Pancreas (tissue), 10 donors: Measurements from ENCODE around the gene UFD1. TPM values are rescaled to one million over a fixed set of nuclear protein-coding genes. Genes with fewer than 3 reads are reported as not detected.

ENCODE experiments used
- ATAC-seq, 4 donors: fragments of 200-7000 bp; cut with Tn5 transposase; one replicate each; pipeline versions ENCODE4 v1.8.0 to v1.9.1; 2020; ENCODE audit warnings: mild to moderate bottlenecking in 4 of 4, moderate library complexity in 4 of 4
- DNase-seq, 6 donors: peaks; one replicate each; pipeline ENCODE4 v3.0.0-alpha.2; 2020
- FAIRE-seq: peaks from 2 replicates; lab custom pipeline; 2012; peaks lifted over from hg19 to GRCh38; lab: Jason Lieb, UNC
- H3K27ac ChIP-seq, 4 donors: fragments of 200-600 bp; sonication (generic); 1 replicate in 3 of 4; 2 replicates in 1 of 4; pipeline versions ENCODE4 v1.5.0 to v1.8.0; 2020
- H3K27me3 ChIP-seq, 4 donors: fragments of 200-600 bp; one replicate each; pipeline ENCODE4 v1.8.0; 2021
- H3K36me3 ChIP-seq, 3 donors: fragments of 200-600 bp; sonication (generic) in 1 of 3; one replicate each; pipeline versions ENCODE4 v1.5.0 to v1.8.0; 2020 to 2021
- H3K4me1 ChIP-seq, 3 donors: fragments of 200-600 bp; one replicate each; pipeline ENCODE4 v1.8.0; 2021
- H3K4me3 ChIP-seq, 4 donors: fragments of 200-600 bp; sonication (generic) in 2 of 4; one replicate each; pipeline versions ENCODE4 v1.5.0 to v1.8.0; 2020 to 2021
- H3K9me3 ChIP-seq, 4 donors: fragments of 200-600 bp; one replicate each; pipeline ENCODE4 v1.8.0; 2021
- WGBS, 2 donors: extraction: QIAGEN DNeasy Blood & Tissue Kit; methylation state at CpG; one replicate each; pipeline ENCODE4 v1.1.7; 2013; 5-methylcytosine and 5-hydroxymethylcytosine counted together
- intact Hi-C, 3 donors: fragments of 100-400 bp; cut with DNase I; formaldehyde crosslinking; loops; one replicate each; pipeline versions ENCODE4 v1.11.1 to v1.14.2; 2022
- polyA plus RNA-seq, 2 donors: library from polyadenylated mRNA; stranded (reverse); fragments of 200-250 nt; gene quantifications; one replicate each; pipeline ENCODE4 v1.2.3, GENCODE V29; 2013
- total RNA-seq, 6 donors: library from RNA; stranded (reverse); fragmentation: NEBNext Ultra II Directional in 4 of 6; extraction: Animal tissue kit (Norgen Biotek cat#: 25700) in 4 of 6; gene quantifications; one replicate each; pipeline versions ENCODE4 v1.2.1 to v1.2.4, GENCODE V29; 2021 to 2023
- TF ChIP-seq, protein P1 (sequence below), 4 donors: fragments of 200-600 bp; sonication (generic) in 3 of 4; IDR thresholded peaks; one replicate each; pipeline versions ENCODE4 v1.5.0 to v1.8.0; 2021; ENCODE audit warnings: antibody characterized with exemption in 4 of 4
- donor health status: healthy with polysubstance abuse.
- donor health status: DM: no; HTN: no; CAD: no; lungs with moderate emphysema.
- donor health status: DM: no; HTN: no; CAD: no.
- donor health status: control.
- donor health status: control.
- donor health status: Bipolar disorder and iron deficiency.
- donor health status: DM: yes; HTN: yes; CAD: no.
- donor health status: DM: no; HTN: no; CAD: no.
- donor health status: DM: no; HTN: no; CAD: no.
- donor health status: DM: yes; HTN: yes; CAD: no.

UFD1 gene
- total and polyA plus RNA-seq, 8 donors = 14.2 to 37.9 (median 23.5) TPM

DNA sequence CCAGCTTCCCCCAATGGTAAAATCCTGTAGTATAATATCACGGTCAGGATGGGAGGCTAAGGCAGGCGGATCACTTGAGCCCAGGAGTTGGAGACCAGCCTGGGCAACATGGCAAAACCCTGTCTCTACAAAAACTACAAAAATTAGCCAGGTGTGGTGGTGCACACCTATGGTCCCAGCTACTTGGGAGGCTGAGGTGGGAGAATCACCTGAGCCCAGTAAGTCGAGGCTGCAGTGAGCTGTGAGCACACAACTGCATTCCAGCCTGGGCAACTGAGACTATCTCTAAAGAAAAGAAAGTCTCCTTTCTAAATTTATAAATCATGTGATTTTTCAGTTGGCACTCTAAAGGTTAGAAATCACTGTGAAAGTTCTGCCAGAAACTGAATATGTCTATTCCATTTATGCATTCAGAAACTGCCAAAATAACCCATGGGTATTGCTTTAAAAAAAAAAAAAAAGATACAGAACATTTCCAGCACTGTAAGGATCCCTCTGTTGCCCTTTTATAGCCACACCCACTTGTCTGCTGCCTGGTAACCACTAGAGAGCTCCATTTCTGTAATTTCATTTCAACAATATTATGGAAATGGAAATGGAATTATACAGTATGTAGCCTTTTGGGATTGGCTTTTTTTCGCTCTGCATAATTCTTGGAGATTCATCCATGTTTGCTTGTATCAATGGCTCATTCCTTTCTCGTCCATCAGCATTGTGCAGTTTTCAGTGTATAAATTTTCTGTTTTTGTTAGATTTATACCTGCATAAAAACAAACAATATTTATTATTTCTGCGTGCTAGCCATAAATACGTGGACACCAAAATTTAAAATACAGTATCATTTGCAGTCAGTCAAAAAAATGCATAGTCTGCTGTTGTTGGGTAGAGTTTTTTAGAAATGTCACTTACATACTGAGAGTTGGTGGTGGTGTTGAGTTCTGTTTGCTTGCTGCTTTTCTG, 10.2 kb upstream of the UFD1 start:
- ATAC-seq (peak in 3 of 4 donors; percentile 57 to 74 (median 73)), FAIRE-seq (no peak), DNase-seq (no peak)
- Histone ChIP-seq H3K36me3 (no peaks in the 10 kb centered on the region), H3K4me3 (no peak overlapping the region), H3K9me3 (no peaks in the 10 kb centered on the region), H3K27me3 (no peaks in the 10 kb centered on the region), H3K27ac (no peak overlapping the region), H3K4me1 (no peaks in the 10 kb centered on the region)
- intact Hi-C loops = no loop called here
- 83 to 90% methylated on average over 7 of the region's 7 CpGs for WGBS, 2 donors
- TF ChIP-seq, protein P1, sequence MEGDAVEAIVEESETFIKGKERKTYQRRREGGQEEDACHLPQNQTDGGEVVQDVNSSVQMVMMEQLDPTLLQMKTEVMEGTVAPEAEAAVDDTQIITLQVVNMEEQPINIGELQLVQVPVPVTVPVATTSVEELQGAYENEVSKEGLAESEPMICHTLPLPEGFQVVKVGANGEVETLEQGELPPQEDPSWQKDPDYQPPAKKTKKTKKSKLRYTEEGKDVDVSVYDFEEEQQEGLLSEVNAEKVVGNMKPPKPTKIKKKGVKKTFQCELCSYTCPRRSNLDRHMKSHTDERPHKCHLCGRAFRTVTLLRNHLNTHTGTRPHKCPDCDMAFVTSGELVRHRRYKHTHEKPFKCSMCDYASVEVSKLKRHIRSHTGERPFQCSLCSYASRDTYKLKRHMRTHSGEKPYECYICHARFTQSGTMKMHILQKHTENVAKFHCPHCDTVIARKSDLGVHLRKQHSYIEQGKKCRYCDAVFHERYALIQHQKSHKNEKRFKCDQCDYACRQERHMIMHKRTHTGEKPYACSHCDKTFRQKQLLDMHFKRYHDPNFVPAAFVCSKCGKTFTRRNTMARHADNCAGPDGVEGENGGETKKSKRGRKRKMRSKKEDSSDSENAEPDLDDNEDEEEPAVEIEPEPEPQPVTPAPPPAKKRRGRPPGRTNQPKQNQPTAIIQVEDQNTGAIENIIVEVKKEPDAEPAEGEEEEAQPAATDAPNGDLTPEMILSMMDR (IDR thresholded peaks at IDR 0.05) = no peak

- WGBS, 2 donors = 90 to 97% methylated on average over 2 of the region's 2 CpGs
- H3K9me3 ChIP-seq = no peaks in the 10 kb centered on the region
- H3K4me1 ChIP-seq = no peaks in the 10 kb centered on the region
- H3K27ac ChIP-seq = no peak overlapping the region
- FAIRE-seq = no peak
- ATAC-seq = no peak
- H3K36me3 ChIP-seq = no peaks in the 10 kb centered on the region
- no peak for DNase-seq
- H3K4me3 ChIP-seq = no peak overlapping the region
- intact Hi-C loops = no loop called here
- H3K27me3 ChIP-seq = no peaks in the 10 kb centered on the region
- TF ChIP-seq, protein P1 (IDR thresholded peaks at IDR 0.05) = no peak
These were observed 9.3 kb upstream of the UFD1 start for GRCh38 chr22:19488285-19488684.

GRCh38 chr22:19483481-19484244, 4.7 kb upstream of the UFD1 start:
- WGBS, 2 donors = 78 to 84% methylated on average over 8 of the region's 8 CpGs
- intact Hi-C loops = no loop called here
- no peaks in the 10 kb centered on the region for H3K9me3 ChIP-seq
- no peaks in the 10 kb centered on the region for H3K36me3 ChIP-seq
- H3K27me3 ChIP-seq = no peaks in the 10 kb centered on the region
- FAIRE-seq = no peak
- TF ChIP-seq, protein P1 (IDR thresholded peaks at IDR 0.05) = no peak
- no peak for ATAC-seq
- no peak overlapping the region for H3K27ac ChIP-seq
- DNase-seq = no peak
- H3K4me3 ChIP-seq = no peak overlapping the region
- peaks cover 4 to 5% (median 5%) of the 10 kb centered on the region in 3 donors for H3K4me1 ChIP-seq

GRCh38 chr22:19482297-19482696, 3.3 kb upstream of the UFD1 start:
- FAIRE-seq = no peak
- TF ChIP-seq, protein P1 (IDR thresholded peaks at IDR 0.05) = no peak
- no peak for ATAC-seq
- Histone ChIP-seq H3K36me3 (no peaks in the 10 kb centered on the region), H3K27me3 (no peaks in the 10 kb centered on the region), H3K4me1 (peaks cover 4 to 13% (median 10%) of the 10 kb centered on the region in 3 donors), H3K4me3 (no peak overlapping the region), H3K9me3 (no peaks in the 10 kb centered on the region), H3K27ac (no peak overlapping the region)
- DNase-seq = no peak
- 84 to 91% methylated on average over 9 of the region's 9 CpGs for WGBS, 2 donors
- intact Hi-C loops = no loop called here
